K562 treated with DMSO at 1 percent for 24 hours (cell line): ENCODE results near the gene RMND5A. TPM values are rescaled to one million over a fixed set of nuclear protein-coding genes. Genes with fewer than 3 reads are reported as not detected.

Experiments used
- total RNA-seq: library from RNA; unstranded; fragments of 300-600 nt; gene quantifications from 2 replicates; pipeline ENCODE4 v1.2.3, GENCODE V29; 2022; ENCODE audit warnings: low read depth; ENCODE audit not compliant: insufficient read depth

Gene RMND5A, protein sequence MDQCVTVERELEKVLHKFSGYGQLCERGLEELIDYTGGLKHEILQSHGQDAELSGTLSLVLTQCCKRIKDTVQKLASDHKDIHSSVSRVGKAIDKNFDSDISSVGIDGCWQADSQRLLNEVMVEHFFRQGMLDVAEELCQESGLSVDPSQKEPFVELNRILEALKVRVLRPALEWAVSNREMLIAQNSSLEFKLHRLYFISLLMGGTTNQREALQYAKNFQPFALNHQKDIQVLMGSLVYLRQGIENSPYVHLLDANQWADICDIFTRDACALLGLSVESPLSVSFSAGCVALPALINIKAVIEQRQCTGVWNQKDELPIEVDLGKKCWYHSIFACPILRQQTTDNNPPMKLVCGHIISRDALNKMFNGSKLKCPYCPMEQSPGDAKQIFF
- total RNA-seq = 15.6 and 18.7 TPM in 2 replicates

DNA sequence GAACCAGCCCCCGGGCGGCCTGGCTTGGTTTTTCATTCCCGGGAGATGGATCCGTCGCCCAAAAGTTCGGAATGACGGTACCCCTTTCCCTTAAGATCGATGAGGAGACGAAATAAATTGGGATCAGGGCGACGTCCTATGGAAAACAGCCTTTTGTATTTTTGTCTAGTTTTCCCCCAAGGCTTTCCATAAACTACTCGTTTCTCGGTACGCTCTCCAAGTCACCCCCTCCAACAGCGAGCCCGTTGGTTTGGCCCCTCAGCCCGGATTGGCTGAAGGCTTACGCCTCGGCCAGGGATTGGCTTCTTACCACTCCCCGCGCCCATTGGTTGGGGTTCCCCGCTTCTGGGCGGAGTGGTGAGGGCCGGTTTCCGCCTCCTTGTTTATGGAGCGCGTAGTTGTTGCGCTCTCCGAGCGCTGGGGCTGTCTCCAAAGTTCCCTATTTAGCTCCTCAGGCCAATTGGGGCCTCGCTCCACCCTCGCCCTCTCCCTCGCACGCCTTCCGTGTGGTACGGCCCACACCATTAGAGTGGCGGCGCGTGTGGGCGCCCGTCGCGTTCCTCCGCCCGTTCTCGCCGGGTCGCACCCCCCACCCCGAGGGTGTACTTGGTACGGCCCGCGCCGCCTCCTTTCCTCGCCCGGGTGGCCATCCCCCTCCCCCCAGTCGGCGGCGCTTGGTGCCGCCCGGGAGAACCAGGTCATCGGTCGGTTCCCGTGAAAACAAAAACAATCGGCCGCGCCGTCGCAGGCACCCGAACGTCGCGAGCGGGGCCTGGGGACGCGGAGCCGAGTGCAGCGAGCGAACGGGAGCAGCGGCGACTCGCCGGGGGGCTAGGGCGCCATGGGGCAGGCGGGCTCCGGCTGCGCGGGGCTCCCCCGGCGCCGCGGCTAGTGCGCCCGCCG is at the start of gene RMND5A:
Gene RMND5A, plus strand, starts transcription at position 655 of the 903 bp plus-strand sequence. CDS start 377 bp downstream, outside the sequence.

DNA sequence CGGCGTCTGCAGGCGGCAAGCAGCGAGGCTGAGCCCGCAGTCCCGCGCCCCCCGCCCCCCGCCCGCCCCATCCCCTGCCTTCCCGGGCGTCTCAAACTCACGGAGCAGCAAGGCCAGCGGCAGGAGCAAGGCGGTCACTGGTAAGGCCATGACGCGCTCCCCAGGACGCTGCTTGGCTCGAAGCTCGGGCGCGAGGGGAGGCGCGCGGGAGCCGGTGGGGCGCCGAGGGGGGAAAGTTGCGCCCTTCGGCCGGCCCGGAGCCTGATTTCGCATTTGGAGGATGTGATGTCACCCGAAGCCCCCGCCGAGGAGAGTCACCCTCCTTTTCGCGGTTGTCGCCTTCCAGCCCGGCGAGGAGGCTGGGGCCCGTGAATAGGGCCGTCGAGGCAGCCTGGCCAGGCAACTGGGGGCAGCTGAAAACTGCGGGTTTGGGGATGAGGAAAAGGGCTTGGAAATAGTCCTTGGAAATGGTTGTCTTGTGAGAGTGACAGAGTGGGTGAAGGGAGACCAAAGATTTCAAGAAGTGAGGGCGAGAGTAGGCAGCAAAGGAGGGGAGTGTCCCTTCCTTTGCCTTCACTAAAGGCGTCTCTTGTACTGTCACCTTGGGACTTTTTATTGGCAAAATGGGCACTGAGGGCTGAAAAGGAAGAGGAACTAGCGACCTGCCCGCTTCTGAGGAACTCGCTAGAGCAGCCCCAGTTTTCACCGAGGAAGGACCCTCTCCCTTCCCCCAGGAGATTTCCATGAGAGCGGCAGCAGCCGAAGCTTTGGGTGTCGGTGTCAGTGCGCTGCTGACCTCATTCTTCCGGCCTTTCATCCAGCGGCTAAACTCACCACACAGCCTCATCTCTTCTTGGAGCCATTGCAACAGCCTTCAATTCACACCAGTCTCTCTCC is 70.8 kb downstream of the RMND5A start, which contains the start of gene CD8A:
Gene CD8A, minus strand, starts transcription at position 238 of the 897 bp plus-strand sequence. Its CDS starts 88 bp downstream, at position 150.

Other genes with a start within 250 kb of the RMND5A start
- 20.2 and 25.0 TPM in 2 replicates for gene CHMP3, start 156.8 kb upstream of the RMND5A start, total RNA-seq
- 13.5 and 14.7 TPM in 2 replicates for gene RNF103, start 96.4 kb upstream of the RMND5A start, total RNA-seq
- not detected in 2 replicates for gene CD8A, start 70.6 kb downstream of the RMND5A start, total RNA-seq
- not detected in 2 replicates for gene CD8B, start 141.6 kb downstream of the RMND5A start, total RNA-seq
- gene RGPD1, start 221.8 kb downstream of the RMND5A start, total RNA-seq = 0.82 and 2.1 TPM in 2 replicates